ENCODE measurements around the gene CHKA.

CHKA gene

DNA sequence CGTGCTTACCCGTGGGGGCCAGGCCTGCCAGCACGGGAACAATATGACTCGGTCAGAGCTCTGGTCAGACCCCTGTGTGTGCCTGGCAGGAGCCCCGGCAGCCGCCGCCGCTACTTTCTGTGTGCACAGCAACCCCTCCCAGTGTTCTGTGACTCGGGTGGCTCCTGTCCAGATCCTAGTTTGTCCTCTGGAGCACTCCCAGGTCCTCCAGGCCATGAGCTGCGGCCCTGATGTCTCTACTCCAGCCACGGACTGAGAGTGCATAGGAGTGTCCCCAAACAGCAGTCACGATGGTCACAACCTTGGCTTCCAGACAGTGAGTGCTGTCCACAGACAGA lies 87.5 kb downstream of the CHKA start:
- DNase-seq (ENCODE audit: low read depth in 4 of 4, low spot score in 1 of 4) = no peak

DNA sequence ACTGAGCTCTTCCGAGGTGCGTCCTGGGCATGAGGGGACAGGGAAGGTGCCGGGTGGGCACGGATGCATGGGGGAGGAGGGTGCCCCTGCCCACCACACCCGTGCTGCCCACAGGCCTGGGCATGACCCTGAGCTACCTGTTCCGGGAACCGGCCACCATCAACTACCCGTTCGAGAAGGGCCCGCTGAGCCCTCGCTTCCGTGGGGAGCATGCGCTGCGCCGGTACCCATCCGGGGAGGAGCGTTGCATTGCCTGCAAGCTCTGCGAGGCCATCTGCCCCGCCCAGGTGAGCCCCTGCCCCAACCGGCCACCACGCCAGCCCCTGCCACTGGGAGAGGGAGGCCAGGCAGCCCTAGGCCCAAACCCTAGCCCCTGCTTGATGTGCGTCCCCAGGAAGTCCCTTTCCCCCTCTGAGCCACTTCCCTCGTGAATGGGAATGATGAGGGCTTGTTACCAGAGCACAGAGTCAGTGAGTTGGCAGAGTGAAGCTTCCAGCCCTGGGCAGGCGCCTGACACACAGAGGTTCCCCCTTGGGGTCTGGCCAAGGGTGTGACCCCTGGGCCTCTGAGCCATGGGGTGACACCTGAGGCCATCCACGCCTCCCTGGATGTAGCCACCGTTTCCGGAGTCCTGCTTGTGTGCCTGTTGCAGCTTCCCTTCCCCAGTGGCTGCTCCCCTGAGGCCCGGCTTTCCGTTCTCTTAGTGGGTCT lies 88.0 kb downstream of the CHKA start:
- DNase-seq (ENCODE audit: low read depth in 4 of 4, low spot score in 1 of 4) = no peak

DNA sequence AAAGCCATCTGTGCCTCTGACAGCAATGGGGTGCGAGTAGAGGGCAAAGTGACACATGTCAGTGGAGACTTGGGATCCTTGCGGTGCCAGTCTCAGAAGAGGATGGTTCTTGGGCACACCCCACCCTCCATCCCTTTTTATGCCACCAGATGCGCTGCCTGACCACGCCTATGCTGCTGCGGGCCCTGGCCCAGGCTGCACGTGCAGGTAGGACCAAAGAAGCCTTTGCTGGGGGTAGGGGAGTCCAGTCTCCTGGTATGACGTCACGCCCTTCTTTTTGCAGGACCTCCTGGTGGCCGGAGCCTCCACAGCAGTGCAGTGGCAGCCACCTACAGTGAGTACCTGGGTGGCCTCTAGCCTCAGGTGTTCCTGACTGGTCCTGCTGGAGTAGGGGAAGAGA lies 89.2 kb downstream of the CHKA start:
- no peak for DNase-seq (ENCODE audit: low read depth in 4 of 4, low spot score in 1 of 4)

DNA sequence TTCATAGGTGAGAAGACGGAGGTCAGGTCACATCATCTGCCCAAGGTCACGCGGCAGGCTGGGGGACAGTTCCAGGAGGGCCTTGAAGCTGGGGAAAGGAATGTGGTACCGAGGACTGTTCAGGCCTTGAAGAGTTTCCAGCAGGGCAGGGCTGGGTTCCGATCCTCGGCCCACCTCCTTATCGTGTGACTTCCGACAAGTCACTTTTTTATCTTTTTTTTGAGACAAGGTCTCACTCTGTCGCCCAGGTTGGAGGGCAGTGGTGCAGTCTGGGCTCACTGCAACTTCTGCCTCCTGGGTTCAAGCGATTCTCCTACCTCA lies 90.1 kb downstream of the CHKA start:
- DNase-seq (ENCODE audit: low read depth in 4 of 4, low spot score in 1 of 4) = no peak

DNA sequence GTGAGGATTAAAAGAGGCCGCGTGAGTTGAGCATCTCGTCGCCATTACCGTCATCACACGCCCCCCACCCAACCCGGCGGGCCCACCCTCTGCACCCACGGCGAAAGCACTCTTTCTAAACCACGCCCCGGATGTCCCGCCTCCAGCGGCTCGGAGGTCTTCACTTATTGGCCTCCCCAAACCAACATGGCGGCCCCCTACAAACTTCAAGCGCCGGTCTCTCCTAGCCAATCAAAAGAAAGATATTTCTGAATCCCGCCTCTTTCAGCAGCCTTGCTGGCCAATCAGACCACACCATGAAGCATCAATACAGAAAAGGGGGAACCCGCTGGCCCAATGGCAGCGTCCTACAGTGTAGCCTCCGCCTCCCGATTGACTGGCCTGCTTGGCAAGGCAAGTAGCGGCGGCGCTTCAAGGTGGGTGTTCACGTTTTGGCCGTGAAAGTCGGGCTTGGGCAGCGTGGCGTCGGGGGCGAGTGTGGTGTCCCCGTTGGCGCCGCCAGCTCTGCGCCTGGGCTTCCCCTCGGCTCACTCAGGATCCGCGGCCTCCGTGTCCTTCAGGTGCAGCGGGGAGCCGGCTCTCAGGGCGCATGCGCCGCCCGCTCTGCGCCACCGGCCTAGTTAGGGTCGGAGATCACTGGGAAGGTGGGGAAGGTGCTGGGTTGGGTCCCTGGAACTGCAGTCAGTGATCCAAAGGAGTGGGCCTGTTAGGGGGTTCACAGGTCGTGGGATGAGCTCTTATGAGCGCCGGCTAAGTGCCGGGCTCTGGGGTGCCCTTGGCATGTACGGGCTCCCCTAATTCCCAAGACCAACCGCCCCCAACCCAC lies 90.7 kb downstream of the CHKA start, which contains the start of gene NDUFS8:
TSS of gene NDUFS8 (plus strand) at position 364 of the 826 bp plus-strand sequence. CDS start 1,471 bp downstream, outside the sequence.
- peak; percentile 91 to 97 (median 96) for DNase-seq (ENCODE audit: low read depth in 4 of 4, low spot score in 1 of 4)

DNA sequence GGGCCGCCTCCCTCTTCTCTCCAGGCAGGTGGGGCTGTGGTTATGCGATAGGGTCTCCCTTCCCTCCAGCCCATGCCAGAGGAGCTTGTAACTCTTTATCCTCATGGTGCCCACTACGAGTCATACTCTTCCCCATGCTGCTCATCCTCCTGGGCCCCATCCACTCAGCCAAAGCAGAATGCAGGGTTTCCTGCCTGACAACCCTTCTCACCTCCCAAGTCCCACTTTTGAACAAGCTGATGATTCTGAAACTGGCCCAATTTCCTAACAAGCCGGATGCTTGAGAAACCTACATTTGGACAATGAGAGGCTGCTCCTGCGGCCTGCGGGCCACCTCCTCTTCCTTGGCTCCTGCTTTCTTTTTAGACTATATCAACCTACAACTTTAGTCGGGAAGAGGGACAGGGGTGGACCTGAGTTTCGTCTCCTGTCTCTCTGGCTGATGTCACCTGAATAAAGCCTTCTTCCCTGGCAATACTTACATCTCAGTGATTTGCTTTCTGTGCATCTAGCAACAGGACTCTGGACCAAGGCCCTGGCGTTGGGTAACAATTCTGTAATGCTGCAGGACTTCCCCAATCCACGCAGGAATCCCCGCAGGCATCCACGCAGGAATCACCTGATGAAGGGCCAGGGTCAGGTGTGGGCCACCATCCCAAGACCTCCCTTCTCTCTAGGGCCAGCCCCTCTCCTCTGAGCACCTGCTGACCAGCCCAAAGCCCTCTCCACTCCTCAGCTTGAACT lies 92.2 kb downstream of the CHKA start:
- DNase-seq (ENCODE audit: low read depth in 4 of 4, low spot score in 1 of 4) = no peak

DNA sequence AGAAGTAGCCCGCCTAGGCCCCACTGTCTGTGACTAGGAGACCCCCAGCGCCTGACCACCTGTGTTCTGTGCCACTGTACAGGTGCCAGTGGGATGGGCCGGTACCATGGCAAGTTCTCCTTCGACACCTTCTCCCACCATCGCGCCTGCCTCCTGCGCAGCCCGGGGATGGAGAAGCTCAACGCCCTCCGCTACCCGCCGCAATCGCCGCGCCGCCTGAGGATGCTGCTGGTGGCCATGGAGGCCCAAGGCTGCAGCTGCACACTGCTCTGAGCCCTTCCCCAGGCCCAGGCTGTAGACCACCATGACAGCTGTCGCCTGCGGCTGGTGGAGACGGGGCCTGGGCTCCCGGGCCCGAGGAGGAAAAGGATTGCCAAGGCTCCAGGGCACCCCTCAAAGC lies 93.5 kb downstream of the CHKA start:
- no peak for DNase-seq (ENCODE audit: low read depth in 4 of 4, low spot score in 1 of 4)

DNA sequence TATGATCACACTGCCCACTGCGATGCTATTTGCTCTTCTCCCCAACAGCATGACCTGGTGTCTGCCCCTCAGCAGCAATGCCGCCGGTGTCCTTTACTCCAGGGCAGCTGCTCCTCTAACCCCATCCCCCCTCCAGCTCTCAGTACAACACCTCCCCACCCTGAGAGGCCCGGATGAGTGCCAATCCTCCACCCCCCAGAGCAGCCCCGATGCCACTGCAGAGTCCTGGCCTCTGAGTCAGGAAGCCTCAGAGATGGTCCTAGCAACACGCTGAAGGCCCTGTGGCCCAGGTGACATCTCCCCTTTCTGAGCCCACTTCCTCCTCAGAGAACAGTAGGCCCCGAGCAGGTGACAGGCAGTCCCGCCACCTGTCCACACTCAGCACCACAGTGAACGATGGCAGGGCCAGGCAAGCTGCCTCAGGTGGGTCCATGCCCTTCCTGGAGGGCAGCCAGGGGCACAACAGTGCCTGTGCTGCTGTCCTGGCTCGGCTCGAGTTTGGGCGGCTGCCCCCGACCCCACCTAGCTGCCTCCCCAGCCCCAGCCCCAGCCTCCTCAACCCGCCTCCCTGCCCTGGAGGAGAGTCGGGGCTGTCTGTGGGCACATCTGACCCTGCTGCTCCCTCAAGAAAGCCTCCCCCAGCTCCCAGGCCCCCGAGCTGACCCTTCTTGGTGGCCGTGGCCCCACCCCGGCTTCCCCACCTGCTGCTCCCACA lies 94.6 kb downstream of the CHKA start:
- DNase-seq (ENCODE audit: low read depth in 4 of 4, low spot score in 1 of 4) = no peak

DNA sequence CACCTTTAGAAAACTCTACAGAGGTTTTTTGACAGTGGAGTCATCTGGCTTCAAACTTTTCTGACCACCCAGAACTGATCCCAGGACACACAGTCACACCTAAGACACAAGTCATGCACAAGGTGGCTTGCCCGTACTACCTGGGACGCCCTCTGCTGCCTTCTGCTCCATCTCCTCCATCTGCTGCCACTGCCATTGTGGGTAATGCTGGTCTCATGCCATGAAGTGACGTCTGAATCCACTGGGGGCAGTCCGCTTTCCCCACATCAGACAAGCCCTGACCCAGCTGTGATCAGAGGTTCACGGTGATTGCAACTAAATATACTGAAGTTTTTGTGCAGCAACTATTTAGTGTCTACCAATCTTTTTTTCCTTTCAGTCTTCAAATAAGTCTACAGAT lies 96.1 kb downstream of the CHKA start:
- no peak for DNase-seq (ENCODE audit: low read depth in 4 of 4, low spot score in 1 of 4)

DNA sequence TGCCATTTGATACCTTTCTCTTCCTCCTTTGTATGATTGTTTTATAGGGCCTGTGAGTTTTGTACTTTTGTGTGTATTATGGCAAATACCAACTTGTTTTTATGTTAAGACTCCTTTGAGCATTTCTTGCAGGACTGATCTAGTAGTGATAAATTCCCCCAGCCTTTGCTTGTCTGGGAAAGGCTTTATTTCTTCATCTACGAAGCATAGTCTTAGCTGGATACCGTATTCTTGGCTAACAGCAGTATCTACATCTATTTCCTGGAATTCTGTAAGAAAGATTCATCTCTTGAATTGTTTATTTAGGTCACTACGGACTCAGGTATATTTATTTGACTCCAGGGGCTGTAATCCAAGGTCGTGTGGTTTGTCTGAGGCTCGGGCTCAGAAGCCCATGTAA lies 96.7 kb downstream of the CHKA start:
- no peak for DNase-seq (ENCODE audit: low read depth in 4 of 4, low spot score in 1 of 4)

DNA sequence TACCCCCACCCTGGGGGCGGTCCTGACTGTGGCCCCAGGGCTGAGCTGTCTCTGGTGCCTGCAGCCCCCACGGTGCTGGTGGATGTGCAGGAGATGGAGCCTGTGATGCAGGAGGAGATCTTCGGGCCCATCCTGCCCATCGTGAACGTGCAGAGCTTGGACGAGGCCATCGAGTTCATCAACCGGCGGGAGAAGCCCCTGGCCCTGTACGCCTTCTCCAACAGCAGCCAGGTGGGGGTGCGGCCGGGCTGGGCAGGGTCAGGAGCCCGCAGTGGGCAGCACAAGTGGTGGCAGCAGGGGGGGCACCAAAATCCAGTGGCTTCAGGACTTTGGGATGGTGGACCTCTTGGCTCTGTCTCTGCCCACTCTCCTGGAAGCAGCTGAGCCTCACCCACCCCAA lies 98.7 kb downstream of the CHKA start:
- no peak for DNase-seq (ENCODE audit: low read depth in 4 of 4, low spot score in 1 of 4)

DNA sequence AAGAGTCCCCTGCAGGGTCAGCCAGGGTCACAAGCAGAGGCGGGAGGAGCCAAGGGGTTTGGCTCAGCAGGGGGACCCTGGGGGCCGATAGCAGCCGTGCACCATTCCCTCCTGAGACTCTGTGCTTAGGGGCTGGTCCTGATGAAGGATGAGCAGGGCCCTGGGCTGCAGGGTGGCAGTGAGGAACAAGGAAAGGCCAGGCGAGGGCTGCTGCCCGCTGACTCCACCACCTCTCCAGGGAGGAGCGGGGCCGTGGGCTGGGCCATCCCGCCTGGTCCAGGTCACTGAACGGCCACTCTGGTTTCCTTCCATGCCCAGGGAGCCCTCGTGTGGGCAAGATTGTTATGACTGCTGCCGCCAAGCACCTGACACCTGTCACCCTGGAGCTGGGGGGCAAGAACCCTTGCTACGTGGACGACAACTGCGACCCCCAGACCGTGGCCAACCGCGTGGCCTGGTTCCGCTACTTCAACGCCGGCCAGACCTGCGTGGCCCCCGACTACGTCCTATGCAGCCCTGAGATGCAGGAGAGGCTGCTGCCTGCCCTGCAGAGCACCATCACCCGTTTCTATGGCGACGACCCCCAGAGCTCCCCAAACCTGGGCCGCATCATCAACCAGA lies 99.9 kb downstream of the CHKA start:
- no peak for DNase-seq (ENCODE audit: low read depth in 4 of 4, low spot score in 1 of 4)

DNA sequence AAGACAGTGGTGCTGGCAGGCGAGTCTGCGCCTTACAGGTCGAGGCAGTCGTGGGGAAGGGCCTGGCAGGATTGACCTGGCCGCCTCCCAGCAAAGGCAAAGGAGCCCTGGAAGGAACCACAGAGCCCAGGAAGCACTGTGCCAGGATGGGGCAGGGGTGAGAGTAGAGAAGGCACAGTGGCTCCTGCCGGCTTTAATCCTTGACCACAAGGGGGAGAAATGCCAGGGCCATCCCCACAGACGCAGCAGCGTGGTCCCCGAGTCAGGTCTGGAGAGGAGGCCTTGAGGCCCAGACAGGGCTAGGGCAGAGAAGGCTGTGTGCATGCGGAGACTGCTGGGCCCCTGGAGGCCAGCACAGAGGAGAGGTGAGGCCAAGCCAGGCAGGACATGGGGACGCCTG lies 100.6 kb downstream of the CHKA start:
- DNase-seq (ENCODE audit: low read depth in 4 of 4, low spot score in 1 of 4) = no peak

DNA sequence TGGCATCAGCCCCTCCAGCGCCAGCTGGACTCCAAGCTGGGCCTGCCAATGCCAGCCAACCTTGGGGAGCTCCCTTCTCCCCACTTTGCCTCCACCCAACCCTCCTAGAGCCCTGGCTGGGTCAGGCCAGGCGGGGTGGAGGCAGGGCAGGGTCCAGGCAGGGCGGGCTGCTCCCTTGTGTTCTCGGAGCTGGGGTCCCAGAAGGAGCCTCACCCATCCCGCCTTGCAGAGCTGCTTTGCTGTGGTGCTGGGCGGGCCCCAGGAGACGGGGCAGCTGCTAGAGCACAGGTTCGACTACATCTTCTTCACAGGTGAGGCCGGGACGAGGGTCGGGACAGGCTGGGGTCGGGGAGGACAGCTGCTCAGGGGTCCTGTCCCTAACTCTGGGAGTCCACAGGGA lies 101.7 kb downstream of the CHKA start:
- DNase-seq (ENCODE audit: low read depth in 4 of 4, low spot score in 1 of 4) = no peak

DNA sequence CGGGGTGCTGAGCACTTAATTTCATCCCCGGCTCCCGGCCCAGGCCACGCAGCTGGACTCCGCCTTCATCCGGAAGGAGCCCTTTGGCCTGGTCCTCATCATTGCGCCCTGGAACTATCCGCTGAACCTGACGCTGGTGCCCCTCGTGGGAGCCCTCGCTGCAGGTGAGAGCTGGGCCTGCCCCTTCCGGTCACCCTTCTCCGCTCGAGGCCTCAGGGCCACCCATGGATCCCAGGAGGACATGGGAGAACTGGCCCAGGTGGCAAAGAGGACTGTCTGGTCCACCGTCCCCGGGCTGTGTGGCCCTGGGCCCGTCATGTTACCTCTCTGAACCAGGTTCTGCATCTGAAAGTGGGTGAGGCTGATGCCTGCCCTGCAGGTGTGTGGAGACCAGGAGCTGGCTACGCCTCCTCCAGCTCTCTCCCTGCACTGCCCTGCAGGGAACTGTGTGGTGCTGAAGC lies 102.4 kb downstream of the CHKA start:
- no peak for DNase-seq (ENCODE audit: low read depth in 4 of 4, low spot score in 1 of 4)

DNA sequence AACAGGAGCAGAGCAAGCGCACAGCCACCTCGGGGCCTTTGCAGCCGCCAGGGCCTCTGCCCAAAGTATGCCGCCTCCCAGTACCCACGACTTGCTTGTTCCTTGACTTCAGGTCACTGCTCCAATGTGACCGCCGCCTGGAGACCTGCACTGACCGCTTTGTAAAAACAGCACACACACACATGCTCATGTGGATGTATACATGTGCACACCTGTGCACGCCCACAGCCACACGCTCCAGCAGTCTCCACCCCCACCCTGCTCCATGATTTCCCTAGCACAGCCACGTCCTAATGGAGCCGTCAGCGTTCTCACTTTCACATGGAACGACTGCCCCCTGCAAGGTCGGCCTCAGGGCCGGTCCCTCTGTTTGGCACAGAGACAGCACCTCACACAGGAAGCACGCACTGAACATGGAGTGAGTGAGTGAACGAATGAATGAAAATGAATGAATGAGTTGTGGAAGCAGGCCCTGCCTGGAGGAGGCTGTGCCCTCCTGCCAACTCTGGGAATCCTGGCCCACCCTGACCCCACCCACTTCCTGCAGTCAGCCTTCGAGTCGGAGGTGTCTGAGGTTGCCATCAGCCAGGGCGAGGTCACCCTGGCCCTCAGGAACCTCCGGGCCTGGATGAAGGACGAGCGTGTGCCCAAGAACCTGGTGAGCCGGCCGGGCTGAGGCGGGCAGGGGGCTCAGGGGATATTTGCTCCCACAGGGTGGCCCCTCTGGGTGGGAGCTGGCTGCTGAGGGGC lies 103.0 kb downstream of the CHKA start:
- no peak for DNase-seq (ENCODE audit: low read depth in 4 of 4, low spot score in 1 of 4)

DNA sequence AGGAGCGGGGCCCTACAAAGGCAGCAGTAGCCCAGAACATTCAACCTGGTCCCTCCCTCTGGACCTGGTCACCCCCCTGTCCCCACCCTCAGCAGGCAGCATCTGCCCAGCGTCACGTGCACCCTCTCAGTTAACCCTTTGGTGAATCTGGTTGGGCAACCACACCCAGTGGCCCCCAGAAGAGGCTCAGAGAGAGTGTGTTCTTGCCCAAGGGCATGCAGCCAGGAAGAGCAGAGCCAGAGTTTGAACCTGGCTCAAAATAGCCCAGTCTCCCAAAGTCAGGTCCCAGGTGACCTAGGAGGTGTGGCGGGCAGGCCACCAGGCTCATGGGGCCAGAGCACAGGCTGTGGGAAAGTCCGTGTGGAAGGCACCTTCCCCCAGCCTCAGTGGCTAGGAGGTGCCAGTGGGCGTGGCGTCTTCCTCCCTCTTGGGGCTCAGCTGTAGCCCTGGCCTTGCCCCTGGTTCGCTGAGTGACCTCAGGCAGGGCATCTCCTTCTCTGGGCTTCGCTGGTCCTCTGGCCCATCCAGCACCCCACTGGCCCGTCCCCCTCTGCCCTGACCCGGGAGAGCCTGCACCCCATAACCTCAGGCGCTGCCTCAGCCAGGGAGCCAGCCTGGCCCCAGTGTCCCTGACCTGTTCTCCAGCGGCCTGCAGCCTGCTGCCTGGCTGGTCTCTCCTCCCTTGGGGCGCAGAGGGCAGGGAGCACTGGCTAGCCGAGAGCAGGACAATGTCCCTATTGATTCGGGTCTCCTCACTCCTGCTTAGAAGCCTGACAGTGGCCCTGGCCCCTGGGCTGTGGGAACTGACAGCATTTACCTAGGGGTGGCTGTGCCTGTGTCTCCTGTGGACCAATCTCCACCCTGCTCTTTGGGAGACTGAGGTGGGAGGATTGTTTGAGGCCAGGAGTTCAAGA lies 104.0 kb downstream of the CHKA start:
- no peak for DNase-seq (ENCODE audit: low read depth in 4 of 4, low spot score in 1 of 4)

DNA sequence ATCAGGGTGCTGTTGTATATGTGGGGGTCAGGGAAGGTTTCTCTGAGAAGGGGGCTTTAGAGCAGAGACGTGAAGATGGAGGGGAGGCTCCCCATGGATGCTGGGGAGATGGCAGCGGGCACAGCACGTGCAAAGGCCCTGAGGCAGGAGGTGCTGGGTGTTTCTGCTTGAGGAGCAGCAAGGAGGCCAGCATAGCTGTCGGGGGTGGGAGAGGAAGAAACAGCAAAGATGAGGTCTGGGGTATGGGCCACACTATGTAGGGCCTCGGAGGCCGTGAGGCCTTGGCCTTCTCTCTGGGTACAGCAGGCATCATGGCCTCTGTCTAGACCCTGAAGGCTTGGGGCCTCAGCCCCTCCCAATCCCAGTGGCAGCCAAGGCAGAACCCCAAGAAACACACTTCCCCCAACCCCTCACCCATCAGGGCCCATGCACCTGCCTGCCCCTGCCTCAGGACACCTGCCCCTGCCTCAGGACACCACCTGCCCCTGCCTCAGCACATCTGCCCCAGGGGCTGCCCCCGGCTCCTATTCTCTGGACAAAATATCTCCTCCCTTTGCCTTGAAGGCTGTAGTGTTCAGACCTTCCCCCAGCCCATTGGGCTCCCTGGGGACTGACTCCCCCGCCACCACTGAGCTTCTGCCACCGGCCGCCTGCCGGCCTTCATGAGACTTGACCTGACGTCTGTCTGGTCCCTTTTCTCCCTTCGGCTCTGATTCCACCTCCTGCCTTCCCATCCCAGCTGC lies 104.9 kb downstream of the CHKA start:
- DNase-seq (ENCODE audit: low read depth in 4 of 4, low spot score in 1 of 4) = no peak

DNA sequence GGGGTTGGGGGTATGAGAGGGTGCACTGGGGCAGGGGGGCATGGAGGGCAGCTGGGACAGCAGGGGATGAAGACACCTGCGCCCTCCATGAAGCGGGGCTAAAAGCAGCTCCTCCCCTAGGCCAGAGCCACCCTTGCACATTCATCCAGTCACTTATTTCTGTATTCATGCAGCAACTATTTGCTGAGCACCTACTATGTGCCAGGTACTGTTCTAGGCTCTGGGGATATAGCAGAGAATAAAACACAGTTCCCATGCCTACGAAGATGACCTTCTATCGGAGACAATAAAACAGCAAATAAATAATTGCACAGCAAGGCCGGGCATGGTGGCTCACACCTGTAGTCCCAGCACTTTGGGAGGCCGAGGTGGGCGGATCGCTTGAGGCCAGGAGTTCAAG lies 105.7 kb downstream of the CHKA start:
- DNase-seq (ENCODE audit: low read depth in 4 of 4, low spot score in 1 of 4) = no peak
